B cell (primary cell): ENCODE measurements around the gene KCNG4. TPM values are rescaled to one million over a fixed set of nuclear protein-coding genes. Genes with fewer than 3 reads are reported as not detected.

Source experiments
- ATAC-seq: fragments of 200-7000 bp; cut with Tn5 transposase; one replicate; pipeline ENCODE4 v1.10.0; 2021; ENCODE audit warnings: low read depth, mild to moderate bottlenecking, moderate number of reproducible peaks, moderate library complexity
- CTCF ChIA-PET: fragments of 350-600 bp; sonication (Branson Sonifier 250); formaldehyde crosslinking; loops from one replicate; lab custom pipeline; 2021; ENCODE audit warnings: antibody characterized with exemption, inconsistent platforms; lab: Charles Lee
- POLR2A ChIA-PET: fragments of 350-600 bp; sonication (Branson Sonifier 250); formaldehyde crosslinking; loops from one replicate; lab custom pipeline; 2021; ENCODE audit warnings: antibody characterized with exemption; lab: Charles Lee
- DNase-seq: peaks from one replicate; pipeline ENCODE4 v3.0.0; 2013
- H2AFZ ChIP-seq: 2 replicates; pipeline ENCODE4 v1.6.1; 2012; ENCODE audit warnings: mild to moderate bottlenecking, low read depth, low read length; ENCODE audit not compliant: insufficient read depth, poor library complexity, severe bottlenecking
- H3K27ac ChIP-seq, 2 donors: 1 replicate in 1 of 2; 2 replicates in 1 of 2; pipeline ENCODE4 v1.5.1; 2012 to 2013; ENCODE audit warnings: low read length in 2 of 2, mild to moderate bottlenecking in 2 of 2, moderate library complexity in 1 of 2
- H3K27me3 ChIP-seq, 4 experiments: fragments of 200-600 bp in 1 of 4; sonication (generic) in 1 of 4; replicated peaks in 1 of 4; 1 replicate in 2 of 4; 2 replicates in 2 of 4; pipeline versions ENCODE4 v1.6.1 to v1.7.0; 2013 to 2016; ENCODE audit warnings: low read length in 3 of 4, mild to moderate bottlenecking in 2 of 4, mixed read lengths in 1 of 4, moderate library complexity in 1 of 4; ENCODE audit not compliant: insufficient read depth in 4 of 4, control insufficient read depth in 3 of 4; ENCODE audit errors: control extremely low read depth in 1 of 4
- H3K36me3 ChIP-seq, 2 experiments: replicated peaks in 1 of 2; 1 replicate in 1 of 2; 2 replicates in 1 of 2; pipeline versions ENCODE4 v1.6.1 to v1.7.1; 2013; ENCODE audit warnings: low read length in 1 of 2; ENCODE audit not compliant: insufficient read depth in 2 of 2, control insufficient read depth in 1 of 2; ENCODE audit errors: control extremely low read depth in 1 of 2, extremely low read depth in 1 of 2
- H3K4me1 ChIP-seq, 2 donors: fragments of 200-600 bp in 1 of 2; sonication (generic) in 1 of 2; 1 replicate in 1 of 2; 2 replicates in 1 of 2; pipeline versions ENCODE4 v1.5.1 to v1.6.1; 2013 to 2017; ENCODE audit warnings: low read length in 2 of 2; ENCODE audit not compliant: control insufficient read depth in 2 of 2, insufficient read depth in 2 of 2
- H3K4me2 ChIP-seq: replicated peaks from 2 replicates; pipeline ENCODE3; 2012; ENCODE audit warnings: mild to moderate bottlenecking, low read depth, low read length; ENCODE audit not compliant: poor library complexity, severe bottlenecking
- H3K4me3 ChIP-seq, 5 experiments: fragments of 200-600 bp in 1 of 5; sonication (generic) in 1 of 5; 1 replicate in 3 of 5; 2 replicates in 2 of 5; pipeline versions ENCODE4 v1.5.1 to v1.7.0; 2011 to 2016; ENCODE audit warnings: low read length in 4 of 5, mild to moderate bottlenecking in 4 of 5, low read depth in 2 of 5, control low read depth in 1 of 5, moderate library complexity in 1 of 5; ENCODE audit not compliant: insufficient read depth in 1 of 5; ENCODE audit errors: control extremely low read depth in 1 of 5, extremely low read depth in 1 of 5
- H3K79me2 ChIP-seq: fragments of 200-600 bp; sonication (generic); one replicate; pipeline ENCODE4 v1.6.0; 2016; ENCODE audit warnings: low read length; ENCODE audit not compliant: control insufficient read depth, insufficient read depth
- H3K9ac ChIP-seq: fragments of 200-600 bp; sonication (generic); 2 replicates; pipeline ENCODE4 v1.6.1; 2017; ENCODE audit warnings: mild to moderate bottlenecking, low read length, moderate library complexity
- H3K9me3 ChIP-seq, 3 donors: one replicate each; pipeline versions ENCODE4 v1.6.1 to v1.7.1; 2013; ENCODE audit warnings: low read length in 2 of 3; ENCODE audit not compliant: control insufficient read depth in 2 of 3, insufficient read depth in 1 of 3; ENCODE audit errors: control extremely low read depth in 1 of 3
- H4K20me1 ChIP-seq: 2 replicates; pipeline ENCODE4 v1.6.0; 2012; ENCODE audit warnings: mild to moderate bottlenecking, low read length; ENCODE audit not compliant: insufficient read depth, control insufficient read depth, poor library complexity, severe bottlenecking
- H3K27ac Mint-ChIP-seq: one replicate; pipeline ENCODE4 v1.8.0; 2021; ENCODE audit warnings: mixed read lengths
- H3K27me3 Mint-ChIP-seq: one replicate; pipeline ENCODE4 v1.8.0; 2021; ENCODE audit warnings: mixed read lengths
- H3K4me1 Mint-ChIP-seq: one replicate; pipeline ENCODE4 v1.8.0; 2021; ENCODE audit warnings: mixed read lengths
- H3K4me3 Mint-ChIP-seq: one replicate; pipeline ENCODE4 v1.8.0; 2021; ENCODE audit warnings: mixed read lengths
- H3K9me3 Mint-ChIP-seq: one replicate; pipeline ENCODE4 v1.8.0; 2022; ENCODE audit warnings: mixed read lengths; ENCODE audit not compliant: insufficient read depth
- CTCF ChIP-seq: fragments of 200-600 bp; IDR thresholded peaks from one replicate; pipeline ENCODE4 v1.8.0; 2022; ENCODE audit warnings: antibody characterized with exemption, mild to moderate bottlenecking
- EZH2 ChIP-seq: IDR thresholded peaks from 2 replicates; pipeline ENCODE4 v1.6.1; 2012; ENCODE audit warnings: borderline replicate concordance, low read depth, mild to moderate bottlenecking, moderate library complexity, low read length; ENCODE audit not compliant: insufficient read depth, poor library complexity, severe bottlenecking
- WGBS: methylation state at CpG from one replicate; pipeline ENCODE4 v1.1.5; 2013; ENCODE audit warnings: missing lambda C conversion rate; ENCODE audit not compliant: insufficient coverage; 5-methylcytosine and 5-hydroxymethylcytosine counted together
- intact Hi-C: fragments of 100-400 bp; cut with micrococcal nuclease; formaldehyde crosslinking; loops from one replicate; pipeline ENCODE4 v1.10.0; 2022
- polyA plus RNA-seq: library from polyadenylated mRNA; depleted of rRNA; stranded (reverse); fragments of >200 nt; gene quantifications from 2 replicates; pipeline ENCODE4 v1.2.3, GENCODE V29; 2012
- total RNA-seq, 2 donors: library from RNA; stranded (reverse); fragments of 120-200 nt in 1 of 2; gene quantifications; 1 replicate in 1 of 2; 2 replicates in 1 of 2; pipeline versions ENCODE4 v1.2.3 to v1.2.4, GENCODE V29; 2013 to 2022

The KCNG4 gene
- total and polyA plus RNA-seq, 2 donors (not counting 1 experiment from before 2014, with no cell fraction given) = not detected

DNA sequence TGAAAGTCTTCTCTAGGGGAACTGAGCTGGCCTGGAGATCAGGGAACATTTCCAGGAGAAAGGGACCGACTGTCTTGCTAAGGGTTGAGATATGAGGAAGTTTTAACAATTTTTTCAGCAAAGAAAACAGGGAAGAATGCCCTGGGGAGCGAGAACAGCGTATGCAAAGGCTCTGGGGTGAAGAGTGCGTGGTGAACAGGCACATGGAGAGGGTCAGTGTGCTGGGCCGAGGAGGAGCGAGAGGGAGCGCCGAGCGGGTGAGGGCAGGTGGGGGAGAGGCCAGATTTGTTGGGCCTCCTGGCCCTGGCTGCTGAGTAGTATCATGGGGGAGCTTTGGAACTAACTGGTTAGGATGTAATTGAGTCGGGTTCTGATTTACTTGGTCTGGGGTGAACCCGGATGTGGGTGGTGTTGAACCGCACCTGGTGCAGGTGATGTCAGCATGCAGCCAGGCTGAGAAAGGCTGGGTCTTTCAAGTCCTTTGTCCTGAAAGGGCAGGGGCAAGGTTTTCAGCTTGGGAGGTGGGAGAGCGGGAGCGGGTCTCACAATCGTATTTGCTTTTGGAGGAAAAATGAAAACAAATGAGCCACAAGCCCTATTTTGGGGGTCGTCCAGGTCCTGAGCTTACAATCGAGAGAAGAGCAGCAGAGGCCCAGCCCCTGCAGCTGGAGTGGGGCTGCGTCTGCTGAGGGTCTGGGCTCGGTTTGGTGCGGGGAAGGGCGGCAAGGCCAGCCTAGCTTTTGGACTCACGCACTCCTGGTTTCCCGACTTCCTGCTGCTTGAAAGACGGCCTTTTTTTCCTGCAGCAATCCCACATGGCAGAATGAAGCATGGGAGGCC is 43.7 kb upstream of the KCNG4 start:
- no peaks in the 10 kb centered on the region for H3K4me1 ChIP-seq
- ChIA-PET POLR2A (no interaction called here), CTCF (no interaction called here)
- H3K4me3 ChIP-seq = no peak overlapping the region
- H4K20me1 ChIP-seq = no peaks in the 10 kb centered on the region
- no peaks in the 10 kb centered on the region for H3K9me3 ChIP-seq
- no peak overlapping the region for H2AFZ ChIP-seq
- H3K79me2 ChIP-seq = no peaks in the 10 kb centered on the region
- Mint-ChIP-seq H3K4me1 (no peaks in the 10 kb centered on the region), H3K9me3 (no peaks in the 10 kb centered on the region), H3K27ac (no peak overlapping the region), H3K4me3 (no peak overlapping the region), H3K27me3 (peaks cover 17% of the 10 kb centered on the region)
- peaks cover 0 to 3% (median 0%) of the 10 kb centered on the region in 4 experiments for H3K27me3 ChIP-seq
- ATAC-seq (no peak), DNase-seq (no peak)
- H3K36me3 ChIP-seq = no peaks in the 10 kb centered on the region
- 90% methylated on average over 24 of the region's 24 CpGs for WGBS
- intact Hi-C loops = no loop called here
- no peak overlapping the region for H3K9ac ChIP-seq
- H3K4me2 ChIP-seq = no peak overlapping the region
- TF ChIP-seq EZH2 (no peak), CTCF (no peak)
- H3K27ac ChIP-seq = no peak overlapping the region

GRCh38 chr16:84282533-84282932 is 42.7 kb upstream of the KCNG4 start:
- Mint-ChIP-seq H3K27ac (no peak overlapping the region), H3K4me3 (no peak overlapping the region), H3K27me3 (peaks cover 12% of the 10 kb centered on the region), H3K4me1 (no peaks in the 10 kb centered on the region), H3K9me3 (no peaks in the 10 kb centered on the region)
- DNase-seq = no peak
- no peak overlapping the region for H2AFZ ChIP-seq
- no peak overlapping the region for H3K27ac ChIP-seq
- H3K9ac ChIP-seq = no peak overlapping the region
- no peaks in the 10 kb centered on the region for H3K79me2 ChIP-seq
- no peak overlapping the region for H3K4me2 ChIP-seq
- no peaks in the 10 kb centered on the region for H3K9me3 ChIP-seq
- WGBS = 77% methylated on average over 4 of the region's 6 CpGs
- TF ChIP-seq CTCF (no peak), EZH2 (no peak)
- no peaks in the 10 kb centered on the region for H3K36me3 ChIP-seq
- intact Hi-C loops = no loop called here
- no peak overlapping the region for H3K4me3 ChIP-seq
- CTCF ChIA-PET = no interaction called here
- no peaks in the 10 kb centered on the region for H3K4me1 ChIP-seq
- no peak for ATAC-seq
- H3K27me3 ChIP-seq = peaks cover 0 to 3% (median 0%) of the 10 kb centered on the region in 4 experiments
- POLR2A ChIA-PET = no interaction called here
- no peaks in the 10 kb centered on the region for H4K20me1 ChIP-seq
